ENCODE results near the gene GABRA5. TPM values are rescaled to one million over a fixed set of nuclear protein-coding genes. Genes with fewer than 3 reads are reported as not detected.

GABRA5 gene
- polyA plus RNA-seq, 1 donor from 2014 or later, result 25.3 TPM

- Histone ChIP-seq H3K9ac (ENCODE audit: low read length) (no peak overlapping the region), H3K36me3 (ENCODE audit: insufficient read depth, low read length) (no peaks in the 10 kb centered on the region), H3K9me2 (ENCODE audit: insufficient read depth, low read length) (no peaks in the 10 kb centered on the region), H3K4me2 (ENCODE audit: low read length) (no peak overlapping the region), H3K9me3 (ENCODE audit: low read length) (peaks cover under 1% of the 10 kb centered on the region), H3K27me3 (ENCODE audit: insufficient read depth, low read depth, low read length) (no peaks in the 10 kb centered on the region), H3F3A (ENCODE audit: insufficient read depth, low read length, poor library complexity, severe bottlenecking) (no peaks in the 10 kb centered on the region), H3K27ac (ENCODE audit: low read length) (no peak overlapping the region), H3K4me3 (ENCODE audit: low read length) (no peak overlapping the region), H4K20me1 (ENCODE audit: insufficient read depth) (no peaks in the 10 kb centered on the region), H3K79me2 (replicated peaks; ENCODE audit: insufficient read depth, low read length) (no peaks in the 10 kb centered on the region), H2AFZ (ENCODE audit: low read depth, low read length) (no peak overlapping the region)
- no peak for TF ChIP-seq RAD21 (conservative IDR thresholded peaks at IDR 0.05)
- TF ChIP-seq EZH2 (IDR thresholded peaks at IDR 0.05; ENCODE audit: borderline replicate concordance, insufficient read depth, low read length, poor library complexity, severe bottlenecking), result no peak
- TF ChIP-seq, protein P1, sequence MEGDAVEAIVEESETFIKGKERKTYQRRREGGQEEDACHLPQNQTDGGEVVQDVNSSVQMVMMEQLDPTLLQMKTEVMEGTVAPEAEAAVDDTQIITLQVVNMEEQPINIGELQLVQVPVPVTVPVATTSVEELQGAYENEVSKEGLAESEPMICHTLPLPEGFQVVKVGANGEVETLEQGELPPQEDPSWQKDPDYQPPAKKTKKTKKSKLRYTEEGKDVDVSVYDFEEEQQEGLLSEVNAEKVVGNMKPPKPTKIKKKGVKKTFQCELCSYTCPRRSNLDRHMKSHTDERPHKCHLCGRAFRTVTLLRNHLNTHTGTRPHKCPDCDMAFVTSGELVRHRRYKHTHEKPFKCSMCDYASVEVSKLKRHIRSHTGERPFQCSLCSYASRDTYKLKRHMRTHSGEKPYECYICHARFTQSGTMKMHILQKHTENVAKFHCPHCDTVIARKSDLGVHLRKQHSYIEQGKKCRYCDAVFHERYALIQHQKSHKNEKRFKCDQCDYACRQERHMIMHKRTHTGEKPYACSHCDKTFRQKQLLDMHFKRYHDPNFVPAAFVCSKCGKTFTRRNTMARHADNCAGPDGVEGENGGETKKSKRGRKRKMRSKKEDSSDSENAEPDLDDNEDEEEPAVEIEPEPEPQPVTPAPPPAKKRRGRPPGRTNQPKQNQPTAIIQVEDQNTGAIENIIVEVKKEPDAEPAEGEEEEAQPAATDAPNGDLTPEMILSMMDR (IDR thresholded peaks at IDR 0.05; ENCODE audit: poor library complexity, severe bottlenecking), result no peak
- TF ChIP-seq EP300 (conservative IDR thresholded peaks at IDR 0.05; ENCODE audit: poor library complexity, severe bottlenecking), result no peak
- TF ChIP-seq POLR2AphosphoS5 (IDR thresholded peaks at IDR 0.05), result no peak
- no peak for TF ChIP-seq TAF1 (IDR thresholded peaks at IDR 0.05; ENCODE audit: low read depth)
- TF ChIP-seq REST (IDR thresholded peaks at IDR 0.05; ENCODE audit: borderline replicate concordance), result no peak
- no peak for TF ChIP-seq MXI1 (conservative IDR thresholded peaks at IDR 0.05; ENCODE audit: poor library complexity, severe bottlenecking)
- no peak for TF ChIP-seq SMC3 (conservative IDR thresholded peaks at IDR 0.05; ENCODE audit: poor library complexity)
Observed at GRCh38 chr15:26841941-26842340, 24.9 kb upstream of the GABRA5 start.

GRCh38 chr15:26842391-26842790 lies 24.5 kb upstream of the GABRA5 start:
- no peak for TF ChIP-seq MXI1 (conservative IDR thresholded peaks at IDR 0.05; ENCODE audit: poor library complexity, severe bottlenecking)
- TF ChIP-seq POLR2AphosphoS5 (IDR thresholded peaks at IDR 0.05), result no peak
- TF ChIP-seq SMC3 (conservative IDR thresholded peaks at IDR 0.05; ENCODE audit: poor library complexity), result no peak
- TF ChIP-seq REST (IDR thresholded peaks at IDR 0.05; ENCODE audit: borderline replicate concordance), result no peak
- no peak for TF ChIP-seq EZH2 (IDR thresholded peaks at IDR 0.05; ENCODE audit: borderline replicate concordance, insufficient read depth, low read length, poor library complexity, severe bottlenecking)
- TF ChIP-seq TAF1 (IDR thresholded peaks at IDR 0.05; ENCODE audit: low read depth), result no peak
- no peak for TF ChIP-seq RAD21 (conservative IDR thresholded peaks at IDR 0.05)
- TF ChIP-seq, protein P1 (IDR thresholded peaks at IDR 0.05; ENCODE audit: poor library complexity, severe bottlenecking), result no peak
- TF ChIP-seq EP300 (conservative IDR thresholded peaks at IDR 0.05; ENCODE audit: poor library complexity, severe bottlenecking), result no peak
- Histone ChIP-seq H2AFZ (ENCODE audit: low read depth, low read length) (no peak overlapping the region), H4K20me1 (ENCODE audit: insufficient read depth) (no peaks in the 10 kb centered on the region), H3K9ac (ENCODE audit: low read length) (no peak overlapping the region), H3K9me3 (ENCODE audit: low read length) (no peaks in the 10 kb centered on the region), H3K27me3 (ENCODE audit: insufficient read depth, low read depth, low read length) (no peaks in the 10 kb centered on the region), H3F3A (ENCODE audit: insufficient read depth, low read length, poor library complexity, severe bottlenecking) (no peaks in the 10 kb centered on the region), H3K27ac (ENCODE audit: low read length) (no peak overlapping the region), H3K9me2 (ENCODE audit: insufficient read depth, low read length) (no peaks in the 10 kb centered on the region), H3K79me2 (replicated peaks; ENCODE audit: insufficient read depth, low read length) (no peaks in the 10 kb centered on the region), H3K4me3 (ENCODE audit: low read length) (no peak overlapping the region), H3K36me3 (ENCODE audit: insufficient read depth, low read length) (no peaks in the 10 kb centered on the region), H3K4me2 (ENCODE audit: low read length) (no peak overlapping the region)

Data from neural cell (in vitro differentiated cells).